Hematopoietic multipotent progenitor cell treated with erythropoietin and hydrocortisone succinate and interleukin-3 and kit ligand, for 6 days (in vitro differentiated cells): ENCODE measurements around the gene BMAL1.

Source experiments
- DNase-seq: peaks from one replicate; pipeline ENCODE4 v3.0.0-alpha.2; 2015

BMAL1 gene

GRCh38 chr11:13347901-13348300 lies 70.3 kb downstream of the BMAL1 start:
- DNase-seq = no peak

- no peak for DNase-seq
Measured at GRCh38 chr11:13348305-13348704, 70.7 kb downstream of the BMAL1 start.

GRCh38 chr11:13349046-13349445 lies 71.5 kb downstream of the BMAL1 start:
- DNase-seq = no peak

GRCh38 chr11:13349581-13349980 lies 72.0 kb downstream of the BMAL1 start:
- DNase-seq = no peak

- DNase-seq = peak; percentile 29
Measured at GRCh38 chr11:13352711-13353110, 75.1 kb downstream of the BMAL1 start.

GRCh38 chr11:13354335-13354734 lies 76.7 kb downstream of the BMAL1 start:
- peak; percentile 37 for DNase-seq

- DNase-seq = no peak
Measured at GRCh38 chr11:13355191-13355590, 77.6 kb downstream of the BMAL1 start.

- DNase-seq = no peak
Measured at GRCh38 chr11:13357232-13357631, 79.6 kb downstream of the BMAL1 start.

- no peak for DNase-seq
Measured at GRCh38 chr11:13358596-13359270, 81.1 kb downstream of the BMAL1 start.

- DNase-seq = no peak
Measured at GRCh38 chr11:13362596-13363109, 85.1 kb downstream of the BMAL1 start.

- DNase-seq = no peak
Measured at GRCh38 chr11:13364388-13364787, 86.8 kb downstream of the BMAL1 start.

GRCh38 chr11:13366266-13367026 lies 88.9 kb downstream of the BMAL1 start:
- DNase-seq = no peak

- DNase-seq = no peak
Measured at GRCh38 chr11:13367115-13367514, 89.5 kb downstream of the BMAL1 start.

GRCh38 chr11:13368041-13368446 lies 90.5 kb downstream of the BMAL1 start:
- DNase-seq = no peak

GRCh38 chr11:13373216-13373615 lies 95.6 kb downstream of the BMAL1 start:
- peak; percentile 10 for DNase-seq

GRCh38 chr11:13375798-13376197 lies 98.2 kb downstream of the BMAL1 start:
- no peak for DNase-seq

GRCh38 chr11:13376402-13376801 lies 98.8 kb downstream of the BMAL1 start:
- no peak for DNase-seq

- DNase-seq = no peak
Measured at GRCh38 chr11:13376838-13377237, 99.2 kb downstream of the BMAL1 start.

GRCh38 chr11:13378316-13378715 lies 100.7 kb downstream of the BMAL1 start:
- DNase-seq = no peak

GRCh38 chr11:13380731-13381130 lies 103.1 kb downstream of the BMAL1 start:
- no peak for DNase-seq

- no peak for DNase-seq
Measured at GRCh38 chr11:13382751-13383150, 105.2 kb downstream of the BMAL1 start.

GRCh38 chr11:13384908-13385640 lies 107.5 kb downstream of the BMAL1 start:
- peak; percentile 77 for DNase-seq

GRCh38 chr11:13386567-13386966 lies 109.0 kb downstream of the BMAL1 start:
- DNase-seq = no peak

- no peak for DNase-seq
Measured at GRCh38 chr11:13388741-13389140, 111.2 kb downstream of the BMAL1 start.
